PC-3 (cell line): Measurements from ENCODE around the gene AKAIN1. TPM values are rescaled to one million over a fixed set of nuclear protein-coding genes. Genes with fewer than 3 reads are reported as not detected.

Source experiments
- ATAC-seq: fragments of 200-7000 bp; cut with Tn5 transposase; 2 replicates; pipeline ENCODE4 v1.9.1; 2020; ENCODE audit warnings: mild to moderate bottlenecking, moderate library complexity
- BruUV-seq: library from RNA; stranded (reverse); fragments of 400-500 nt; replicated peaks from 2 replicates; lab custom pipeline; 2021; lab: Mats Ljungman, UMichigan
- CTCF ChIA-PET: fragments of 300-600 bp; sonication (Branson Sonifier 250); formaldehyde crosslinking; loops from one replicate; lab custom pipeline; 2022; ENCODE audit warnings: antibody characterized with exemption; lab: Charles Lee
- POLR2A ChIA-PET: fragments of 300-600 bp; sonication (Branson Sonifier 250); formaldehyde crosslinking; loops from one replicate; lab custom pipeline; 2022; ENCODE audit warnings: antibody characterized with exemption; ENCODE audit not compliant: unreplicated experiment; lab: Charles Lee
- DNase-seq: peaks from one replicate; pipeline ENCODE4 v3.0.0-alpha.2; 2015
- H2AFZ ChIP-seq: fragments of 300-600 bp; sonication (generic); 2 replicates; pipeline ENCODE4 v1.6.0; 2016; ENCODE audit warnings: antibody characterized with exemption, low read length
- H3F3A ChIP-seq: fragments of 300-600 bp; sonication (generic); one replicate; pipeline ENCODE4 v1.6.0; 2017; ENCODE audit warnings: antibody characterized with exemption, low read length, control low read depth, mild to moderate bottlenecking; ENCODE audit not compliant: unreplicated experiment
- H3K27ac ChIP-seq: fragments of 300-600 bp; sonication (generic); 2 replicates; pipeline ENCODE4 v1.5.1; 2016; ENCODE audit warnings: mild to moderate bottlenecking, low read length
- H3K27me3 ChIP-seq: fragments of 300-600 bp; sonication (generic); 2 replicates; pipeline ENCODE4 v1.6.1; 2016; ENCODE audit warnings: low read length, mixed read lengths
- H3K36me3 ChIP-seq: fragments of 300-600 bp; sonication (generic); 2 replicates; pipeline ENCODE4 v1.6.1; 2016; ENCODE audit warnings: low read depth, mixed run types, low read length, mixed read lengths
- H3K4me1 ChIP-seq: fragments of 300-600 bp; sonication (generic); 2 replicates; pipeline ENCODE4 v1.5.1; 2016; ENCODE audit warnings: low read length; ENCODE audit not compliant: insufficient read depth
- H3K4me2 ChIP-seq: fragments of 300-600 bp; sonication (generic); 2 replicates; pipeline ENCODE4 v1.6.0; 2016; ENCODE audit warnings: low read length
- H3K4me3 ChIP-seq: fragments of 300-600 bp; sonication (generic); 2 replicates; pipeline ENCODE4 v1.5.1; 2016; ENCODE audit warnings: mild to moderate bottlenecking, low read length, mixed read lengths
- H3K79me2 ChIP-seq: fragments of 300-600 bp; sonication (generic); 2 replicates; pipeline ENCODE4 v1.6.1; 2017; ENCODE audit warnings: low read length, mixed read lengths
- H3K9ac ChIP-seq: fragments of 300-600 bp; sonication (generic); 2 replicates; pipeline ENCODE4 v1.6.0; 2016; ENCODE audit warnings: mild to moderate bottlenecking, low read length
- H3K9me2 ChIP-seq: fragments of 300-600 bp; sonication (generic); replicated peaks from 2 replicates; pipeline ENCODE4 v1.6.1; 2016; ENCODE audit warnings: mixed run types, low read length, mixed read lengths
- H3K9me3 ChIP-seq: fragments of 300-600 bp; sonication (generic); 2 replicates; pipeline ENCODE4 v1.6.1; 2016; ENCODE audit warnings: low read length, mixed read lengths
- H4K20me1 ChIP-seq: fragments of 300-600 bp; sonication (generic); 2 replicates; pipeline ENCODE4 v1.6.1; 2016; ENCODE audit warnings: low read length, mixed read lengths
- EZH2 ChIP-seq: fragments of 300-600 bp; sonication (generic); IDR thresholded peaks from one replicate; pipeline ENCODE4 v1.6.1; 2017; ENCODE audit warnings: antibody characterized with exemption, mild to moderate bottlenecking, low read length; ENCODE audit not compliant: unreplicated experiment
- EZH2phosphoT487 ChIP-seq: fragments of 300-600 bp; sonication (generic); IDR thresholded peaks from 2 replicates; pipeline ENCODE4 v1.6.1; 2018; ENCODE audit warnings: mild to moderate bottlenecking, antibody characterized with exemption, low read length, borderline replicate concordance
- intact Hi-C: fragments of 100-400 bp; cut with micrococcal nuclease; formaldehyde crosslinking; loops from 2 replicates; pipeline ENCODE4 v1.9.0; 2023
- total RNA-seq: library from RNA; depleted of rRNA; stranded (reverse); fragments of >200 nt; gene quantifications from 2 replicates; pipeline ENCODE4 v1.2.3, GENCODE V29; 2014
- TF ChIP-seq, protein P1 (sequence below): fragments of 300-600 bp; sonication (generic); conservative IDR thresholded peaks from 2 replicates; pipeline ENCODE4 v1.5.1; 2017; ENCODE audit warnings: antibody characterized with exemption, low read depth, mild to moderate bottlenecking, low read length

Gene AKAIN1
- total RNA-seq, 1 experiment from 2014 or later, result not detected

DNA sequence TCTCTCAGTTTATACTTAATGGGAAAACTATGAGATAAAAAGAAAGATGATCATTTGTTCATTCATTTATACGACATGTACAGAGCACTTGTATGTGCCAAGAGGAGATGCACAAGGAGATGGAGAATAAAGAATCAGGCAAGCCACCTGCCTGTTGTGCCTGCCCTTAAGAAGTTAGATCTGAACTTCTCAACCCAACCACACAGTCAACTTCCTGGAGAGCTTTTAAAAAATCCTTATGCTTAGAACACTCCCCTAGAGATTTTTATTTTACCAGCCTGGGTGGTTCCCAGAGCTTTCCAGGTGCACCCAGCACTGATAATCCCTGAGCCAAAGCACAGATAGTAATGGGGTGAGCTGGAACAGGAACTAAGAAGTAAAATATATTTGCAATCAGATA lies 18.5 kb downstream of the AKAIN1 start:
- Histone ChIP-seq H3K9me2 (no peaks in the 10 kb centered on the region), H2AFZ (no peak overlapping the region), H3K4me1 (no peaks in the 10 kb centered on the region), H3K79me2 (no peaks in the 10 kb centered on the region), H3K4me2 (no peak overlapping the region), H3K27me3 (no peaks in the 10 kb centered on the region), H3K36me3 (no peaks in the 10 kb centered on the region), H3F3A (no peaks in the 10 kb centered on the region), H3K4me3 (no peak overlapping the region), H4K20me1 (no peaks in the 10 kb centered on the region), H3K9me3 (no peaks in the 10 kb centered on the region), H3K27ac (no peak overlapping the region), H3K9ac (no peak overlapping the region)
- no peak for ATAC-seq
- ChIA-PET POLR2A (no interaction called here), CTCF (no interaction called here)
- no peak for DNase-seq
- intact Hi-C loops, result no loop called here
- BruUV-seq, result no TSS peak
- no peak for TF ChIP-seq EZH2phosphoT487
- TF ChIP-seq, protein P1, sequence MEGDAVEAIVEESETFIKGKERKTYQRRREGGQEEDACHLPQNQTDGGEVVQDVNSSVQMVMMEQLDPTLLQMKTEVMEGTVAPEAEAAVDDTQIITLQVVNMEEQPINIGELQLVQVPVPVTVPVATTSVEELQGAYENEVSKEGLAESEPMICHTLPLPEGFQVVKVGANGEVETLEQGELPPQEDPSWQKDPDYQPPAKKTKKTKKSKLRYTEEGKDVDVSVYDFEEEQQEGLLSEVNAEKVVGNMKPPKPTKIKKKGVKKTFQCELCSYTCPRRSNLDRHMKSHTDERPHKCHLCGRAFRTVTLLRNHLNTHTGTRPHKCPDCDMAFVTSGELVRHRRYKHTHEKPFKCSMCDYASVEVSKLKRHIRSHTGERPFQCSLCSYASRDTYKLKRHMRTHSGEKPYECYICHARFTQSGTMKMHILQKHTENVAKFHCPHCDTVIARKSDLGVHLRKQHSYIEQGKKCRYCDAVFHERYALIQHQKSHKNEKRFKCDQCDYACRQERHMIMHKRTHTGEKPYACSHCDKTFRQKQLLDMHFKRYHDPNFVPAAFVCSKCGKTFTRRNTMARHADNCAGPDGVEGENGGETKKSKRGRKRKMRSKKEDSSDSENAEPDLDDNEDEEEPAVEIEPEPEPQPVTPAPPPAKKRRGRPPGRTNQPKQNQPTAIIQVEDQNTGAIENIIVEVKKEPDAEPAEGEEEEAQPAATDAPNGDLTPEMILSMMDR, result no peak
- no peak for TF ChIP-seq EZH2

DNA sequence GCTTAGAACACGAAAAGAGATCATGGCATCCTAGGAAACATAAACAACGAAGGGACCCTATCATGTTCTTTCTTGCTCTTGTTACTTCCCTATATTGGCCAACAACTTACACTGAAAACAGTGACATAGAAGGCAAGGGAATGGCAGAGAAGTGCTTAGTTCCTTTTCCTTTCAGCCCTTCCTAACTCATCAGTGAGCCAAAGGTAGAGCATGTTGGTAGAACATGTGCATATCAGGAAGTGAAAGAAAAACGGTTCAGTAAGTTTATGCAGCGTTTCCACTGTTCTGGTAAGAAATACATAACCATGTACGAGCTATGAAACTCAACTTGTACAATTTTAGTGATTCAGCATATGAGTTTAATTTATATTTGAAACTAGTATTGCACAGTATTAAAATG lies 21.7 kb downstream of the AKAIN1 start:
- no peak overlapping the region for H3K27ac ChIP-seq
- H3K9me3 ChIP-seq, result peaks cover 2% of the 10 kb centered on the region; the same call in 1 of the 2 replicates
- ChIA-PET POLR2A (no interaction called here), CTCF (no interaction called here)
- no TSS peak for BruUV-seq
- H3K9ac ChIP-seq, result no peak overlapping the region
- no peaks in the 10 kb centered on the region for H3K27me3 ChIP-seq
- no peak overlapping the region for H3K4me3 ChIP-seq
- no peaks in the 10 kb centered on the region for H3F3A ChIP-seq
- H3K4me1 ChIP-seq, result no peaks in the 10 kb centered on the region
- no peaks in the 10 kb centered on the region for H3K79me2 ChIP-seq
- no peaks in the 10 kb centered on the region for H3K36me3 ChIP-seq
- TF ChIP-seq, protein P1, result no peak
- TF ChIP-seq EZH2phosphoT487, result no peak
- TF ChIP-seq EZH2, result no peak
- H2AFZ ChIP-seq, result no peak overlapping the region
- no peaks in the 10 kb centered on the region for H3K9me2 ChIP-seq
- ATAC-seq (no peak), DNase-seq (no peak)
- no peaks in the 10 kb centered on the region for H4K20me1 ChIP-seq
- no peak overlapping the region for H3K4me2 ChIP-seq
- intact Hi-C loops, result no loop called here

DNA sequence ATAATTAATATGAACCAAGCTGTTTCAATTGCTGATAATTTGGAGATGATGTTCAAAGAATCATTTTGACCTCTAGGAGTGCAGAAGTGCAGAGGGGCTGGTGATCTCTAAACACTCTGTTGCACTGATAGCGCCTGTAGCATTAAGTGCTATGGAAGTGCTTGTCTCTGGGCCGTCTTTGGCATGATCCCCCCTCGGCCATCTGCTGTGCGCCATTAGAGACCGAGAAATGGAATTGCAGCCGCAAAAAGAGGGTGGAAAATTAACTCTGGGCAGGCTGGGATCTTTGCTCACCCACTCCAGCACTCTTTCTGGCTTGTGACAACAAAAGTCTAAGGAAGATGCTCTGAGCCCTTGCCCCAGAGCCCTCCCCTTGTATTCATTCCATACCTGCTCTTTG lies 23.4 kb downstream of the AKAIN1 start:
- Histone ChIP-seq H3K27me3 (no peaks in the 10 kb centered on the region), H3F3A (no peaks in the 10 kb centered on the region), H3K27ac (no peak overlapping the region), H3K9ac (no peak overlapping the region), H3K9me2 (no peaks in the 10 kb centered on the region), H3K4me1 (no peaks in the 10 kb centered on the region), H4K20me1 (no peaks in the 10 kb centered on the region), H2AFZ (no peak overlapping the region), H3K36me3 (no peaks in the 10 kb centered on the region), H3K4me3 (no peak overlapping the region), H3K4me2 (no peak overlapping the region), H3K79me2 (no peaks in the 10 kb centered on the region), H3K9me3 (peaks cover 8% of the 10 kb centered on the region; the same call in 1 of the 2 replicates)
- CTCF ChIA-PET, result no interaction called here
- TF ChIP-seq EZH2 (no peak), EZH2phosphoT487 (no peak)
- TF ChIP-seq, protein P1, result no peak
- no peak for ATAC-seq
- DNase-seq, result no peak
- BruUV-seq, result no TSS peak
- intact Hi-C loops, result no loop called here
- POLR2A ChIA-PET, result no interaction called here
